Thyroid gland (tissue), 4 donors: ENCODE measurements around the gene ANKRD22.

Experiments used
- POLR2A ChIP-seq, 2 donors: fragments of 450-650 bp; IDR thresholded peaks; one replicate each; pipeline ENCODE4 v1.6.1; 2017; ENCODE audit warnings: antibody characterized with exemption in 2 of 2, mild to moderate bottlenecking in 2 of 2, moderate library complexity in 1 of 2
- TF ChIP-seq, protein P1 (sequence below), 6 experiments: fragments of 200-600 bp in 3 of 6; fragments of 450-650 bp in 3 of 6; sonication (generic) in 3 of 6; IDR thresholded peaks; one replicate each; pipeline ENCODE4 v1.5.1; 2016 to 2019; ENCODE audit warnings: antibody characterized with exemption in 6 of 6, mild to moderate bottlenecking in 2 of 6, inconsistent platforms in 1 of 6, moderate library complexity in 1 of 6

DNA sequence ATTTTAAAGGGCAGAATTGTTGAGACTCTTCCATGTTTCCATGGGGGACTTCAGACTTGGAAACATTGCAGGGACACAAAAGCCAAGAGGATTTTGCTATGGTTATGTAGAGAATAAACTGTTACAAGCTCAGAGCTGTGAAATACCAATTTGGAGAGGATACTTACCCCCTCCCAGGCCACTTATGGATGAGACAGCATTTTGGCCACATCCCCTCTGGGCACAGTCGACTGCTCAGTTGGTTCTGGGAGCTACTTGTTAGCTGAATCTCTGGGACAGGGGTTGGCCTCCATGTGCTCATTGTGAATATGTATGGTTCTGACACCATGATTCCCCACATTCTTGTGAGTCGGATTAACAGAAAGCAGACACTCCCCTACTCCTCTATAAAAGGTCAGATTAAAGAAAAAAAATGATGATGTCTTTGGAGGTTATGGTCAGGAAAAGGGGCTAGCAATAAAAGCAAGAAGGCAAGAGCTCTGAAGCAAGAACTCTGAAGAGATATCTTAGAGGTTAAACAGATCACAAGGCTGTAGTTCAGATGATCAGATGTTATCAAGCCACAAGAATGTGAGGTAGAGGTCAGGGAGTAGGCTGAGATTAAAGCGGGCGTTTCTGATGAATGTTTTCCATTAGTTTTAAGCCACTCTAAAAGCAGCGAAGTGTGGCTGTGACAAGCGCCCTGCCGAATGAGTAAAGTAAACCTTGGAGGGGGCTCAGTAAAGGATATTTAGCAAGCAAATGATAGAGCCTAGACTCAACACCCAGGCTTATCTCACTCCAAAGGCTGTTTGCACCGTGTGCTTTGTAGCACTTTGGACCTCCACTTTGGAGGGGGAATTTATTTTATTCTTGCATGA is 45.6 kb upstream of the ANKRD22 start:
- TF ChIP-seq, protein P1, sequence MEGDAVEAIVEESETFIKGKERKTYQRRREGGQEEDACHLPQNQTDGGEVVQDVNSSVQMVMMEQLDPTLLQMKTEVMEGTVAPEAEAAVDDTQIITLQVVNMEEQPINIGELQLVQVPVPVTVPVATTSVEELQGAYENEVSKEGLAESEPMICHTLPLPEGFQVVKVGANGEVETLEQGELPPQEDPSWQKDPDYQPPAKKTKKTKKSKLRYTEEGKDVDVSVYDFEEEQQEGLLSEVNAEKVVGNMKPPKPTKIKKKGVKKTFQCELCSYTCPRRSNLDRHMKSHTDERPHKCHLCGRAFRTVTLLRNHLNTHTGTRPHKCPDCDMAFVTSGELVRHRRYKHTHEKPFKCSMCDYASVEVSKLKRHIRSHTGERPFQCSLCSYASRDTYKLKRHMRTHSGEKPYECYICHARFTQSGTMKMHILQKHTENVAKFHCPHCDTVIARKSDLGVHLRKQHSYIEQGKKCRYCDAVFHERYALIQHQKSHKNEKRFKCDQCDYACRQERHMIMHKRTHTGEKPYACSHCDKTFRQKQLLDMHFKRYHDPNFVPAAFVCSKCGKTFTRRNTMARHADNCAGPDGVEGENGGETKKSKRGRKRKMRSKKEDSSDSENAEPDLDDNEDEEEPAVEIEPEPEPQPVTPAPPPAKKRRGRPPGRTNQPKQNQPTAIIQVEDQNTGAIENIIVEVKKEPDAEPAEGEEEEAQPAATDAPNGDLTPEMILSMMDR (IDR thresholded peaks at IDR 0.05), result no peak
- no peak for TF ChIP-seq POLR2A (IDR thresholded peaks at IDR 0.05)
